HCT116 (cell line): ENCODE measurements around the gene DOCK9. TPM values are rescaled to one million over a fixed set of nuclear protein-coding genes. Genes with fewer than 3 reads are reported as not detected.

Experiments
- ATAC-seq: fragments of 200-7000 bp; cut with Tn5 transposase; 2 replicates; pipeline ENCODE4 v1.9.1; 2020; ENCODE audit warnings: mild to moderate bottlenecking, moderate library complexity
- BruUV-seq: library from RNA; stranded (reverse); fragments of 400-500 nt; replicated peaks from 2 replicates; lab custom pipeline; 2021; lab: Mats Ljungman, UMichigan
- CTCF ChIA-PET: fragments of 300-600 bp; sonication (Branson Sonifier 250); formaldehyde crosslinking; loops from one replicate; lab custom pipeline; 2021; ENCODE audit warnings: antibody characterized with exemption; lab: Charles Lee
- POLR2A ChIA-PET: fragments of 300-600, 350-600 bp; sonication (Branson Sonifier 250); formaldehyde crosslinking; loops from one replicate; lab custom pipeline; 2021; ENCODE audit warnings: antibody characterized with exemption; lab: Charles Lee
- RAD21 ChIA-PET, 2 experiments: fragments of 300-600 bp; sonication (Branson Sonifier 250); formaldehyde crosslinking; loops; one replicate each; lab custom pipeline; 2023; ENCODE audit warnings: low total read pairs in 2 of 2; ENCODE audit not compliant: uncharacterized antibody in 2 of 2, unreplicated experiment in 2 of 2, low non-redundant PET in 1 of 2; lab: Charles Lee
- DNase-seq: peaks from one replicate; pipeline ENCODE4 v3.0.0-alpha.2; 2010; ENCODE audit warnings: low read depth, low spot score
- H2AFZ ChIP-seq: fragments of 200-600 bp; shearing (Covaris generic), sonication (generic); 2 replicates; pipeline ENCODE4 v1.6.1; 2017; ENCODE audit warnings: low read depth, mixed run types, mixed read lengths, antibody characterized with exemption, low read length; ENCODE audit not compliant: poor library complexity, severe bottlenecking
- H3K27ac ChIP-seq: 2 replicates; pipeline ENCODE4 v1.5.1; 2012; ENCODE audit warnings: low read depth, low read length
- H3K27me3 ChIP-seq: fragments of 200-600 bp; sonication (generic); 2 replicates; pipeline ENCODE4 v1.6.1; 2016; ENCODE audit warnings: mixed run types, low read length, mixed read lengths; ENCODE audit not compliant: insufficient read depth
- H3K36me3 ChIP-seq, 2 experiments: fragments of 200-500 bp in 1 of 2; fragments of 200-600 bp in 1 of 2; sonication (Bioruptor generic) in 1 of 2; sonication (generic) in 1 of 2; 2 replicates each; pipeline versions ENCODE4 v1.5.1 to v1.6.1; 2014 to 2016; ENCODE audit warnings: low read length in 2 of 2, inconsistent platforms in 1 of 2, mixed read lengths in 1 of 2, mixed run types in 1 of 2; ENCODE audit not compliant: insufficient read depth in 2 of 2, control insufficient read depth in 1 of 2
- H3K4me1 ChIP-seq, 2 experiments: fragments of 200-600 bp in 1 of 2; sonication (generic) in 1 of 2; 2 replicates each; pipeline versions ENCODE4 v1.5.1 to v1.6.1; 2012 to 2017; ENCODE audit warnings: low read length in 2 of 2, inconsistent platforms in 1 of 2, mild to moderate bottlenecking in 1 of 2, mixed read lengths in 1 of 2, mixed run types in 1 of 2, moderate library complexity in 1 of 2; ENCODE audit not compliant: insufficient read depth in 2 of 2, control insufficient read depth in 1 of 2
- H3K4me2 ChIP-seq: fragments of 200-600 bp; sonication (generic); 2 replicates; pipeline ENCODE4 v1.6.1; 2017; ENCODE audit warnings: mixed run types, low read length, mixed read lengths
- H3K4me3 ChIP-seq, 2 experiments: fragments of 200-600 bp in 1 of 2; sonication (generic) in 1 of 2; replicated peaks in 1 of 2; 2 replicates each; pipeline ENCODE4 v1.5.1; 2011 to 2016; ENCODE audit warnings: low read length in 2 of 2, control low read depth in 1 of 2, low read depth in 1 of 2, mild to moderate bottlenecking in 1 of 2, mixed read lengths in 1 of 2, mixed run types in 1 of 2
- H3K79me2 ChIP-seq: fragments of 200-600 bp; sonication (generic); 2 replicates; pipeline ENCODE4 v1.6.1; 2017; ENCODE audit warnings: mild to moderate bottlenecking, mixed run types, low read length, moderate library complexity, mixed read lengths; ENCODE audit not compliant: insufficient read depth
- H3K9ac ChIP-seq: fragments of 200-600 bp; sonication (generic); 2 replicates; pipeline ENCODE4 v1.6.1; 2016; ENCODE audit warnings: low read length, mixed read lengths
- H3K9me2 ChIP-seq: fragments of 200-600 bp; sonication (generic), shearing (Covaris generic); 2 replicates; pipeline ENCODE4 v1.6.1; 2017; ENCODE audit warnings: mixed run types, mild to moderate bottlenecking, moderate library complexity; ENCODE audit not compliant: insufficient read depth
- H3K9me3 ChIP-seq, 2 experiments: fragments of 200-500 bp in 1 of 2; fragments of 200-600 bp in 1 of 2; sonication (Bioruptor generic) in 1 of 2; sonication (generic) in 1 of 2; 2 replicates each; pipeline ENCODE4 v1.6.1; 2014 to 2017; ENCODE audit warnings: low read length in 2 of 2, mixed read lengths in 2 of 2, inconsistent platforms in 1 of 2, low read depth in 1 of 2, mild to moderate bottlenecking in 1 of 2, mixed run types in 1 of 2, moderate library complexity in 1 of 2; ENCODE audit not compliant: control insufficient read depth in 1 of 2, insufficient read depth in 1 of 2
- H4K20me1 ChIP-seq: fragments of 200-600 bp; sonication (generic), shearing (Covaris generic); 2 replicates; pipeline ENCODE4 v1.6.1; 2017; ENCODE audit warnings: mixed run types, mild to moderate bottlenecking, moderate library complexity; ENCODE audit not compliant: insufficient read depth
- CTCF ChIP-seq, 3 experiments: fragments of 200-600 bp in 1 of 3; sonication (generic) in 1 of 3; IDR thresholded peaks in 2 of 3; conservative IDR thresholded peaks in 1 of 3; 2 replicates each; pipeline ENCODE4 v1.5.1; 2012 to 2017; ENCODE audit warnings: low read depth in 2 of 3, low read length in 2 of 3, antibody characterized with exemption in 1 of 3, borderline replicate concordance in 1 of 3, control low read depth in 1 of 3, mild to moderate bottlenecking in 1 of 3, mixed read lengths in 1 of 3, mixed run types in 1 of 3, moderate library complexity in 1 of 3; ENCODE audit not compliant: insufficient read depth in 1 of 3
- ELF1 ChIP-seq: IDR thresholded peaks from 2 replicates; pipeline ENCODE4 v1.6.1; 2012; ENCODE audit warnings: low read depth, borderline replicate concordance
- REST ChIP-seq: IDR thresholded peaks from 2 replicates; pipeline ENCODE4 v1.6.1; 2012; ENCODE audit warnings: low read depth
- YY1 ChIP-seq: IDR thresholded peaks from 2 replicates; pipeline ENCODE4 v1.6.1; 2011; ENCODE audit warnings: low read length, low read depth, moderate library complexity, mild to moderate bottlenecking; ENCODE audit not compliant: insufficient replicate concordance; ENCODE audit errors: extremely low read depth
- ZNF274 ChIP-seq: fragments of 200-500 bp; sonication (Bioruptor generic); IDR thresholded peaks from 2 replicates; pipeline ENCODE4 v1.6.1; 2014; ENCODE audit warnings: mild to moderate bottlenecking, low read depth, low read length, inconsistent platforms
- intact Hi-C: fragments of 100-400 bp; cut with micrococcal nuclease; formaldehyde crosslinking; loops from 2 replicates; pipeline ENCODE4 v1.10.0; 2022
- total RNA-seq: library from RNA; stranded (reverse); gene quantifications from one replicate; pipeline ENCODE4 v1.2.1, GENCODE V29; 2021; ENCODE audit not compliant: unreplicated experiment

Gene DOCK9
- total RNA-seq, 1 experiment from 2014 or later, result 58.8 TPM

DNA sequence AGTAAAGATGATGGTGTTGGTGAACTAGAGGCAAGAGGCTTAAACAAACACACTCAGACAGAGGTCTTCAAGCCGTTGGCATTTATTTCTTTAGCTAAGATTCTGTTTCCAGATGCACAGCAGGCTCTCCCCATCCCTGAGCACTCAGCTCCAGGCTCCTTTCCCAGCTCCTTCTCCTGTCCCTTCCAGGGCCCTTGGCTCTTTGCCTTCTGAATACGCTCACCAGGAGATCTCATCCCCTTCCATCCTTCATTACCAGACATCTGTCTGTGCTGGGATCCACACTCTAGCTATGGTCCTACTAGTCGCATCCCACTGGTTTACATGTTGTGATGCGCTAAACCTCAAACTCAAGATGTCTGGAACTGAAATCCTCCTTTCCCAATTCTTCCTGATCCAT, 25.3 kb upstream of the DOCK9 start:
- H2AFZ ChIP-seq, result no peak overlapping the region
- TF ChIP-seq CTCF (IDR thresholded peaks at IDR 0.05 in 2 of 3, conservative IDR thresholded peaks at IDR 0.05 in 1 of 3; ENCODE audit: borderline replicate concordance in 1 of 3, insufficient read depth in 1 of 3, low read depth in 2 of 3, low read length in 2 of 3) (no peak), YY1 (no peak), ZNF274 (no peak), ELF1 (no peak), REST (no peak)
- H3K27ac ChIP-seq, result no peak overlapping the region
- peaks cover 0 to 9% of the 10 kb centered on the region in 2 experiments; a peak in 2 of 4 replicates for H3K4me1 ChIP-seq
- ChIA-PET RAD21 (no interaction called here), CTCF (no interaction called here), POLR2A (no interaction called here)
- no peak overlapping the region for H3K4me2 ChIP-seq
- no peak for DNase-seq
- no peak overlapping the region for H3K4me3 ChIP-seq
- no peak for ATAC-seq
- intact Hi-C loops, result no loop called here
- H4K20me1 ChIP-seq, result no peaks in the 10 kb centered on the region
- H3K36me3 ChIP-seq, result no peaks in the 10 kb centered on the region
- no peaks in the 10 kb centered on the region for H3K27me3 ChIP-seq
- no peak overlapping the region for H3K9ac ChIP-seq
- H3K9me3 ChIP-seq, result no peaks in the 10 kb centered on the region
- peaks cover 5% of the 10 kb centered on the region for H3K79me2 ChIP-seq
- H3K9me2 ChIP-seq, result no peaks in the 10 kb centered on the region
- no TSS peak for BruUV-seq
